Ishikawa (cell line): ENCODE measurements around the gene GBF1.

ENCODE experiments used
- CEBPB ChIP-seq: IDR thresholded peaks from 2 replicates; pipeline ENCODE4 v1.6.1; 2012
- CREB1 ChIP-seq: IDR thresholded peaks from 2 replicates; pipeline ENCODE4 v1.6.1; 2012; ENCODE audit warnings: low read depth
- EGR1 ChIP-seq: IDR thresholded peaks from 2 replicates; pipeline ENCODE4 v1.6.1; 2012
- EP300 ChIP-seq: IDR thresholded peaks from 2 replicates; pipeline ENCODE4 v1.6.1; 2012; ENCODE audit warnings: borderline replicate concordance
- FOXM1 ChIP-seq: IDR thresholded peaks from 2 replicates; pipeline ENCODE4 v1.6.1; 2012; ENCODE audit warnings: low read depth, borderline replicate concordance
- NFIC ChIP-seq: IDR thresholded peaks from 2 replicates; pipeline ENCODE4 v1.6.1; 2012
- RAD21 ChIP-seq: IDR thresholded peaks from 2 replicates; pipeline ENCODE4 v1.6.1; 2012; ENCODE audit warnings: low read depth
- REST ChIP-seq: IDR thresholded peaks from 2 replicates; pipeline ENCODE4 v1.6.1; 2012; ENCODE audit warnings: low read depth, mild to moderate bottlenecking
- TAF1 ChIP-seq: IDR thresholded peaks from 2 replicates; pipeline ENCODE4 v1.6.1; 2012; ENCODE audit warnings: low read depth, mild to moderate bottlenecking
- TCF12 ChIP-seq: IDR thresholded peaks from 2 replicates; pipeline ENCODE4 v1.6.1; 2012; ENCODE audit warnings: low read depth
- TEAD4 ChIP-seq: IDR thresholded peaks from 2 replicates; pipeline ENCODE4 v1.6.1; 2012
- YY1 ChIP-seq: IDR thresholded peaks from 2 replicates; pipeline ENCODE4 v1.6.1; 2012; ENCODE audit warnings: low read depth
- ZBTB7A ChIP-seq: IDR thresholded peaks from 2 replicates; pipeline ENCODE4 v1.6.1; 2012; ENCODE audit warnings: low read depth
- TF ChIP-seq, protein P1 (sequence below): IDR thresholded peaks from 2 replicates; pipeline ENCODE4 v1.6.1; 2012
- TF ChIP-seq, protein P2 (sequence below): IDR thresholded peaks from 2 replicates; pipeline ENCODE4 v1.6.1; 2012

The GBF1 gene

GRCh38 chr10:102401342-102401654, 156.0 kb downstream of the GBF1 start:
- TF ChIP-seq YY1 (no peak), CEBPB (no peak), TEAD4 (no peak), NFIC (no peak), REST (no peak), CREB1 (no peak), ZBTB7A (no peak), TCF12 (no peak), TAF1 (no peak), RAD21 (no peak), FOXM1 (no peak), EGR1 (no peak), EP300 (no peak)
- TF ChIP-seq, protein P1, sequence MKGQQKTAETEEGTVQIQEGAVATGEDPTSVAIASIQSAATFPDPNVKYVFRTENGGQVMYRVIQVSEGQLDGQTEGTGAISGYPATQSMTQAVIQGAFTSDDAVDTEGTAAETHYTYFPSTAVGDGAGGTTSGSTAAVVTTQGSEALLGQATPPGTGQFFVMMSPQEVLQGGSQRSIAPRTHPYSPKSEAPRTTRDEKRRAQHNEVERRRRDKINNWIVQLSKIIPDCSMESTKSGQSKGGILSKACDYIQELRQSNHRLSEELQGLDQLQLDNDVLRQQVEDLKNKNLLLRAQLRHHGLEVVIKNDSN: no peak
- TF ChIP-seq, protein P2, sequence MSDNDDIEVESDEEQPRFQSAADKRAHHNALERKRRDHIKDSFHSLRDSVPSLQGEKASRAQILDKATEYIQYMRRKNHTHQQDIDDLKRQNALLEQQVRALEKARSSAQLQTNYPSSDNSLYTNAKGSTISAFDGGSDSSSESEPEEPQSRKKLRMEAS: no peak

DNA sequence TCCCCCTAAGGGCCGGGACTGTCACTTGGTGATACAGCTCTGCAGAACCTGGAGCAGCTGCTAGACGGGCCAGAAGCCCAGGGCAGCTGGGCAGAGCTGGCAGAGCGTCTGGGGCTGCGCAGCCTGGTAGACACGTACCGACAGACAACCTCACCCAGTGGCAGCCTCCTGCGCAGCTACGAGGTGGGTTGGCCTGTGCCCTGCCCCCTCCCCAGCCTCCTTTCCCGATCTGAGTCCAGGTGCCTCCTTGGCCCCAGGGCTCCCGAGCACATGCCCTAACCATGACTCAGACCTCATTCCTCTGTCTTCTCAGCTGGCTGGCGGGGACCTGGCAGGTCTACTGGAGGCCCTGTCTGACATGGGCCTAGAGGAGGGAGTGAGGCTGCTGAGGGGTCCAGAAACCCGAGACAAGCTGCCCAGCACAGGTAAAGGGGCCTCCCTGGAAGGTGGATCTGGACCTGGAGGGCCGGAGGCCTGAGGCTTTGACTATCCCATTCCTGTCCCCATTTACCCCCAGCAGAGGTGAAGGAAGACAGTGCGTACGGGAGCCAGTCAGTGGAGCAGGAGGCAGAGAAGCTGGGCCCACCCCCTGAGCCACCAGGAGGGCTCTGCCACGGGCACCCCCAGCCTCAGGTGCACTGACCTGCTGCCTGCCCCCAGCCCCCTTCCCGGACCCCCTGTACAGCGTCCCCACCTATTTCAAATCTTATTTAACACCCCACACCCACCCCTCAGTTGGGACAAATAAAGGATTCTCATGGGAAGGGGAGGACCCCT, 156.6 kb downstream of the GBF1 start:
- TF ChIP-seq, protein P2: peak; percentile 81
- no peak for TF ChIP-seq YY1
- TF ChIP-seq TCF12: peak; percentile 67
- no peak for TF ChIP-seq FOXM1
- peak; percentile 87 for TF ChIP-seq TEAD4
- TF ChIP-seq ZBTB7A: 0 out of 2 replicates have a peak, but pooled peaks have one; percentile 38
- TF ChIP-seq EP300: no peak
- no peak for TF ChIP-seq CREB1

GRCh38 chr10:102402512-102402896, 157.2 kb downstream of the GBF1 start:
- no peak for TF ChIP-seq FOXM1
- TF ChIP-seq, protein P1: no peak
- TF ChIP-seq ZBTB7A: no peak
- TF ChIP-seq CREB1: no peak
- no peak for TF ChIP-seq CEBPB
- no peak for TF ChIP-seq RAD21
- TF ChIP-seq, protein P2: no peak
- no peak for TF ChIP-seq EP300
- TF ChIP-seq TEAD4: no peak
- no peak for TF ChIP-seq REST
- no peak for TF ChIP-seq TAF1
- TF ChIP-seq EGR1: no peak
- TF ChIP-seq NFIC: no peak
- TF ChIP-seq TCF12: no peak
- TF ChIP-seq YY1: no peak

DNA sequence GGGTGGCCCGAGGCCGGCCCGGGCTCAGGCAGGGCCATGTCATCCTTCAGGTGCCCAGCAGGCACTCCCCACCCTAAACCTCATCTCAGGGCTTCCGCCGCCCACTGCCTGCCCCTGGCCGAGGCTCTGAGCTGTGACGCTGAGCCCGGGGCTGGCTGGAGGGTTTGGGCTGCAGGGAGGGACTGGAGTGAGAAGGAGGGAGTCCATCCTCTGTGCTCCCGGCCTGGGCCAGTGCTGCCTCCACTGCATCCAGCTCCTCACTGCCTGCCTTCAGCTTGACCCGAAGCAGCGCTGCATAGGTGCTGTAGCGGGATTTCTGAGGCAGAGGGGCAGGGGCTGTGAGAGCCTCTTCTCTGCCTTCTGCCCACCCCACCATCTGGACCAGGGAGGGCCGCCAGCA, 157.8 kb downstream of the GBF1 start:
- TF ChIP-seq EP300: no peak
- TF ChIP-seq, protein P1: no peak
- no peak for TF ChIP-seq EGR1
- TF ChIP-seq CREB1: no peak
- TF ChIP-seq CEBPB: no peak
- TF ChIP-seq ZBTB7A: no peak
- TF ChIP-seq TAF1: no peak
- no peak for TF ChIP-seq FOXM1
- no peak for TF ChIP-seq TEAD4
- TF ChIP-seq, protein P2: no peak
- TF ChIP-seq YY1: no peak
- TF ChIP-seq REST: no peak
- no peak for TF ChIP-seq TCF12
- TF ChIP-seq RAD21: no peak
- no peak for TF ChIP-seq NFIC
